GM10266 (cell line): ENCODE results near the gene LCN1.

ENCODE experiments used
- DNase-seq: peaks from one replicate; pipeline ENCODE4 v3.0.0; 2012; ENCODE audit errors: extremely low spot score
- CTCF ChIP-seq: IDR thresholded peaks from 2 replicates; pipeline ENCODE4 v1.5.1; 2012; ENCODE audit warnings: mild to moderate bottlenecking, low read depth; ENCODE audit not compliant: control insufficient read depth, insufficient read depth; ENCODE audit errors: missing control alignments

The LCN1 gene

DNA sequence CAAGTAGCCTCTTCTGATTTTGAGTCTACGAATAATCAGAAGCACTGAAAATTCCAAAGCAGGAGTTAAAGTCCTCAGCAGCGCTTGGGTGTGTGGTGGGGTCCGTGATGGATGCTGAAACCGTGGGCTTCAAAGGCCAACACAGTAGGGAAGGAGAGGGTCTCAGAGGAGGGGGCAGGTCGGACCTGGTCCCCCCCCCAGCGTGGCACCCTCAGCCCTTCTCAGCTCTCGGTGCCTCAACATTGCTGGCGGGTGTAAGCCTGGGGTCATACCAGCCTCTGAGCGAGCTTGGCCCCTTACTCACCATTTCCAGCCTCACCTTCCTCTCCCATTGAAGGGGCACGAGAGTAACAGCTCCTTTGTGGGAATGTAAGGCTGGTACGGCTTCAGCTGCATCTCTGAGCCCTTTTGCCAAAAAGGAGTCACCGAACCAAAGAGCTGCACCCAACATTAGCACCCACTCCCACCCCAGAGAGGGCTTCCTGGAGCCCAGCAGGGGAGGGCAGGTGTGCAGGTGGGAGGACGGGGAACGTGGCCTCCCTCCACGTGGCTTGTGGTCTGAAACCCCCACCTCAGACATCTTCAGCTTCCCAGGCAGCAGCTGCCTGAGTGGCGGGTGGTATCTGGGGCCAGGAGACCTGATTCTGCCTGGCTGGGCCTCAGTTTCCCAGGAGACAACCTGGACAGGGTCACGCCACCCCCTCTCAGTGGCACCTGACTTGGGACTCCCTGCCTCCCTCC is 6.7 kb upstream of the LCN1 start:
- no peak for TF ChIP-seq CTCF
- no peak for DNase-seq

GRCh38 chr9:135515083-135515951 is 5.9 kb upstream of the LCN1 start:
- no peak for TF ChIP-seq CTCF
- no peak for DNase-seq

DNA sequence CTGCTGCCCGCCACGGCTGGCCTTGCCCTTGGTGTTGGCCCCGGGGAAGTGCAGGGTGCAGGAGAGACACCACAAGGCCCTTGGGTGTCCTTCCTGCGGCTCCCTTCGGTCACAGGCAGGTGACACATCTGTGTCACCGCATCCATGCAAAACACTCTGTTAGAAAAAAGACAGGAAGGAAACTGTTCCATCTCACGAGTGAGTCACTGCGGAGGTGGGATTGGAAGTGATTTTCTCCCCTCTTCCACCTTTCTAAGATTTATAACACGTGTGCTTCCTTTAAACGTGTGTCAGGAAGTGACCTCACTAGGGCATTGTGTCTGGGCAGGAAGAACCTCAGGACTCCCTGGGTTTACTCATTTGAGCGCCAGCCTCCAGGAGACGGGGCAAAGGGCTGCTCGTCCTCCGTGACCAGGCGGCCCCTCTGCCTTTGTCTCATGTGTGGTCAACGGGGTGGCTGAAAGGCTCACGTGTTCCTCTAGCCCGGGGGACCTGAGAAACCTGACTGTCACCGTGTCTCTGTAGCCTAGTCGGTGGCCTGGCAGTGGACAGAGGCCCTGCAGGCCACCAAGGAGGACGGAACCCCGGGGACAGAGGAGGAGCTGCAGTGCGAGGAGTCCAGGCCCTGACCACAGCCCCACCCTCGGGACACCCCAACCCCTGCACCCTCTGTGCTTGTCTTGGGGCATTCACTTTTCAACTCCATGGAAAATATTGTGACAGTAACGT is 4.9 kb upstream of the LCN1 start:
- no peak for DNase-seq
- TF ChIP-seq CTCF, result no peak

- no peak for DNase-seq
- no peak for TF ChIP-seq CTCF
Observed at GRCh38 chr9:135517407-135517822, 3.8 kb upstream of the LCN1 start.

GRCh38 chr9:135519179-135519971 is 1.9 kb upstream of the LCN1 start:
- no peak for TF ChIP-seq CTCF
- DNase-seq, result no peak

DNA sequence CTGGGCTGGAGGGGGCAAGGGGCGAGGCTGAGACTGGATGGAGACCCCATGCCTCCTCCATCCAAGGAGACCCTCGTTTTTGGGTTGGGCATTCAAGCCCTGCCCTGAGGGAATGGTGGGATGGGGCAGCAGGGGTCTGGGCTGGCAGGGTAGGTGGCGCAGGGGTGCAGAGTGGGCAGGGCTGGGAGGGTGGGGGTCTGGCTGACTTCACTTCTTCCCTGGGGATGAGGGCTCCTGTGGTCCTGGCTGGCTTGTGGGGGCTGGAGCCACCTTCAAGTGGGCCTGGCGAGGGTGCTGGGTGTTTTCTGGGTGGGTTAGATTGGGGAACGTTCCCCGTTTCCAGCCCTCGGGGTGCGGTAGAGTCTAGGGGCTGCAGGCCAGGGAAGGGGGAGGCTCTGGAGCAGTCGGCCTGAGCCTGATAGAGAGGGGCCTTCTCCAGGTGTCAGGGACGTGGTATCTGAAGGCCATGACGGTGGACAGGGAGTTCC is 412 bp downstream of the LCN1 start:
- no peak for TF ChIP-seq CTCF
- no peak for DNase-seq
